Immature natural killer cell (primary cell): ENCODE results near the gene NUP62. TPM values are rescaled to one million over a fixed set of nuclear protein-coding genes. Genes with fewer than 3 reads are reported as not detected.

Experiments
- DNase-seq, 3 donors: peaks; one replicate each; pipeline ENCODE4 v3.0.0; 2022; ENCODE audit warnings: mixed read lengths in 1 of 3
- H3K27ac Mint-ChIP-seq, 6 donors: one replicate each; pipeline ENCODE4 v1.8.0; 2020; ENCODE audit warnings: mixed read lengths in 6 of 6, mild to moderate bottlenecking in 5 of 6, inconsistent platforms in 4 of 6, moderate library complexity in 3 of 6
- H3K27me3 Mint-ChIP-seq, 3 donors: one replicate each; pipeline ENCODE4 v1.8.0; 2020 to 2021; ENCODE audit warnings: low read depth in 3 of 3, mild to moderate bottlenecking in 3 of 3, mixed read lengths in 3 of 3, moderate library complexity in 3 of 3, inconsistent platforms in 1 of 3
- H3K36me3 Mint-ChIP-seq, 3 donors: one replicate each; pipeline ENCODE4 v1.8.0; 2020; ENCODE audit warnings: mixed read lengths in 3 of 3, inconsistent platforms in 2 of 3, mild to moderate bottlenecking in 2 of 3
- H3K4me1 Mint-ChIP-seq, 2 donors: one replicate each; pipeline ENCODE4 v1.8.0; 2020; ENCODE audit warnings: inconsistent platforms in 2 of 2, mild to moderate bottlenecking in 2 of 2, mixed read lengths in 2 of 2, moderate library complexity in 1 of 2
- H3K4me3 Mint-ChIP-seq, 5 donors: one replicate each; pipeline ENCODE4 v1.8.0; 2020; ENCODE audit warnings: mild to moderate bottlenecking in 5 of 5, mixed read lengths in 5 of 5, inconsistent platforms in 3 of 5, moderate library complexity in 3 of 5
- H3K9me3 Mint-ChIP-seq, 6 donors: one replicate each; pipeline ENCODE4 v1.8.0; 2020; ENCODE audit warnings: mild to moderate bottlenecking in 6 of 6, mixed read lengths in 6 of 6, inconsistent platforms in 4 of 6, moderate library complexity in 3 of 6
- polyA plus RNA-seq, 3 donors: library from polyadenylated mRNA; unstranded; fragments of 300-500 nt; fragmentation: Illumina TruSeq; gene quantifications; one replicate each; pipeline ENCODE4 v1.2.3, GENCODE V29; 2021

NUP62 gene
- polyA plus RNA-seq, 3 donors from 2014 or later = 21.8 to 67.1 (median 34.3) TPM

DNA sequence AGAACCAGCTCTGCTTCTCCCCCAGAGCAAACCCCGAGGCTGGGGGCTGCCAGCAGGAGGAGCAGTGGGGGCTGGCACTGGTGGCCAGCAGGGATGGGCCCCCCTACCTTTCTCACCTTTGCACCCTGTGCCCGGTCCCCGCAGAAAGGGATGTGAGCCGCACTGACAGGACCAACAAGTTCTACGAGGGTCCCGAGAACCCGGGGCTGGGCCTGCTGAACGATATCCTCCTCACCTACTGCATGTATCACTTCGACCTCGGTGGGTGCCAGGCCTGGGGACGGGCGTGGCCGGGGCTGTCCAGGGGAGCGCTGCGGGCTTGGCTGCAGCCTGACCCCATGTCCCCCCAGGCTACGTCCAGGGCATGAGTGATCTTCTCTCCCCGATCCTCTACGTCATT, 45.2 kb downstream of the NUP62 start:
- no peak overlapping the region for H3K4me3 Mint-ChIP-seq
- peaks cover 0 to 2% (median 2%) of the 10 kb centered on the region in 3 donors for H3K27me3 Mint-ChIP-seq
- peaks cover 1 to 2% of the 10 kb centered on the region in 2 donors for H3K4me1 Mint-ChIP-seq
- peaks cover 9 to 25% (median 12%) of the 10 kb centered on the region in 3 donors for H3K36me3 Mint-ChIP-seq
- H3K9me3 Mint-ChIP-seq = no peaks in the 10 kb centered on the region
- H3K27ac Mint-ChIP-seq = no peak overlapping the region
- no peak for DNase-seq

GRCh38 chr19:49883094-49883493, 46.2 kb downstream of the NUP62 start:
- H3K27me3 Mint-ChIP-seq = peaks cover 2% of the 10 kb centered on the region in 3 donors
- no peak for DNase-seq
- H3K9me3 Mint-ChIP-seq = no peaks in the 10 kb centered on the region
- H3K27ac Mint-ChIP-seq = no peak overlapping the region
- H3K4me3 Mint-ChIP-seq = no peak overlapping the region
- peaks cover 11 to 12% of the 10 kb centered on the region in 2 donors for H3K4me1 Mint-ChIP-seq
- peaks cover 9 to 28% (median 15%) of the 10 kb centered on the region in 3 donors for H3K36me3 Mint-ChIP-seq

GRCh38 chr19:49882643-49883042, 46.7 kb downstream of the NUP62 start:
- Mint-ChIP-seq H3K9me3 (no peaks in the 10 kb centered on the region), H3K27ac (no peak overlapping the region), H3K27me3 (peaks cover 2% of the 10 kb centered on the region in 3 donors), H3K4me1 (peaks cover 14 to 15% of the 10 kb centered on the region in 2 donors), H3K4me3 (no peak overlapping the region), H3K36me3 (peaks cover 9 to 28% (median 15%) of the 10 kb centered on the region in 3 donors)
- no peak for DNase-seq

- Mint-ChIP-seq H3K4me3 (no peak overlapping the region), H3K27me3 (peaks cover 2% of the 10 kb centered on the region in 3 donors), H3K9me3 (no peaks in the 10 kb centered on the region), H3K36me3 (peaks cover 9 to 28% (median 15%) of the 10 kb centered on the region in 3 donors), H3K4me1 (peaks cover 14 to 15% of the 10 kb centered on the region in 2 donors), H3K27ac (peak overlapping the region in 1 of 6 donors; percentile 43)
- DNase-seq = no peak
Measured at GRCh38 chr19:49881672-49882394, 47.5 kb downstream of the NUP62 start.

- H3K27me3 Mint-ChIP-seq = peaks cover 2% of the 10 kb centered on the region in 3 donors
- H3K4me1 Mint-ChIP-seq = peaks cover 14 to 15% of the 10 kb centered on the region in 2 donors
- no peak overlapping the region for H3K27ac Mint-ChIP-seq
- H3K36me3 Mint-ChIP-seq = peaks cover 9 to 28% (median 15%) of the 10 kb centered on the region in 3 donors
- DNase-seq = no peak
- no peaks in the 10 kb centered on the region for H3K9me3 Mint-ChIP-seq
- H3K4me3 Mint-ChIP-seq = no peak overlapping the region
Measured at GRCh38 chr19:49881186-49881585, 48.1 kb downstream of the NUP62 start.

- Mint-ChIP-seq H3K27ac (peak overlapping the region in 2 of 6 donors; percentile 30 to 34), H3K4me3 (peak overlapping the region in 2 of 5 donors; percentile 35 to 50), H3K4me1 (peaks cover 21 to 23% of the 10 kb centered on the region in 2 donors), H3K36me3 (peaks cover 9 to 26% (median 15%) of the 10 kb centered on the region in 3 donors), H3K27me3 (peaks cover 2% of the 10 kb centered on the region in 3 donors), H3K9me3 (no peaks in the 10 kb centered on the region)
- DNase-seq = no peak
Measured at GRCh38 chr19:49880162-49880869, 49.0 kb downstream of the NUP62 start.

GRCh38 chr19:49879243-49879963, 49.9 kb downstream of the NUP62 start:
- Mint-ChIP-seq H3K27me3 (peaks cover 2 to 3% (median 2%) of the 10 kb centered on the region in 3 donors), H3K36me3 (peaks cover 9 to 19% (median 10%) of the 10 kb centered on the region in 3 donors), H3K4me1 (peaks cover 23 to 29% of the 10 kb centered on the region in 2 donors), H3K27ac (peak overlapping the region in 2 of 6 donors; percentile 30 to 53), H3K9me3 (no peaks in the 10 kb centered on the region), H3K4me3 (peak overlapping the region in 2 of 5 donors; percentile 25 to 50)
- DNase-seq = no peak

GRCh38 chr19:49878744-49879070, 50.6 kb downstream of the NUP62 start:
- Mint-ChIP-seq H3K4me1 (peaks cover 23 to 29% of the 10 kb centered on the region in 2 donors), H3K9me3 (no peaks in the 10 kb centered on the region), H3K4me3 (peak overlapping the region in 2 of 5 donors; percentile 56 to 65), H3K36me3 (peaks cover 9 to 17% (median 10%) of the 10 kb centered on the region in 3 donors), H3K27ac (peak overlapping the region in 1 of 6 donors; percentile 53), H3K27me3 (peaks cover 2% of the 10 kb centered on the region in 3 donors)
- DNase-seq = no peak

GRCh38 chr19:49877879-49878743, 51.2 kb downstream of the NUP62 start:
- peaks cover 23 to 29% of the 10 kb centered on the region in 2 donors for H3K4me1 Mint-ChIP-seq
- H3K27ac Mint-ChIP-seq = no peak overlapping the region
- H3K4me3 Mint-ChIP-seq = no peak overlapping the region
- no peaks in the 10 kb centered on the region for H3K9me3 Mint-ChIP-seq
- H3K27me3 Mint-ChIP-seq = peaks cover 2% of the 10 kb centered on the region in 3 donors
- H3K36me3 Mint-ChIP-seq = peaks cover 4 to 13% (median 6%) of the 10 kb centered on the region in 3 donors
- DNase-seq = peak; percentile 96 to 98 (median 98)

DNA sequence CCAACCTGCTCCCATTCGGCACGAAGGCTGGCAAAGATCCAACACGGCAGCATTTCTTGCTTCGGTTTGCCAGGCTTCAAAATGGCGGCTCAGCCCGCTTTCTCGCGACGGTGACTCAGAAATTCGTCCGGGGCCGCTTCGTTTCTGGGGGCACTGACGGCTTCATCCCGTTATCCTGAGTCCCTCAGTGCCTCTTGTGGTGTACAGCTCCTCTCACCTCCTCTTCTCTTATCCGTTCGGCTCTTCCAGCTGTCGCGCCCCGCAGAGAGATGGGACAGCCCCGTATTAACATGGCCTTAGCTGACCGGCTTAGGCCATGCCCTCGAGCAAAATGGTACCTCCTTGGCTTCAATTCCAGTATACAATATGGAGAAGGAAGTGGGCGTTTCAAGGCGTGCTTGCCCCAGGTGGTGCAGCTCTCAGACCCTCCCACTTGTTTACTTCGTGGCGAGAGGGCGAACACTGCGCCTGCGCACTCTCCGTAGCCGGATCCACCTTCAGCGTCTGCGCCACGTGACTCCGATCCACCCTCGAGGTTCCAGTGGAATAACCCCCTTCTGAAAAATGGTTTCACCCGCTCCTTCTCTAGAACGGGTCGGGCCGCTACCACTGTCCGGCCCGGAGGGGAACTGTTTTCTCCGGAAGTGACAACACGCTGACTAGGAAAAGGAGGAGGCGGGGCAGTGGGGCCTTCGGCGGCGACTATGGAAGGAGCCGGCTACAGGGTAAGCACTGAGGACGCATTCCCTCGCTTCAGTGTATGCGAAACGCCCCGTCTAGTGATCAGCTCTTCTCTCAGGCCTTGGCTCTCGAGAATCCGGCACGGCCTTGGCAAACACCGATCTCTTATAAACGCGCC, 52.1 kb downstream of the NUP62 start, which contains the start of the genes AKT1S1 and TBC1D17:
AKT1S1 (minus strand) TSS at position 336 of the 859 bp plus-strand sequence. CDS start 4,060 bp downstream, outside the sequence.
TBC1D17 (plus strand) TSS at position 683 of the 859 bp plus-strand sequence; CDS start at position 705, 22 bp downstream.
- H3K4me3 Mint-ChIP-seq = no peak within 1 kb of the TSS
- H3K9me3 Mint-ChIP-seq = no peaks in the 10 kb centered on the region
- H3K27ac Mint-ChIP-seq = no peak within 1 kb of the TSS
- H3K27me3 Mint-ChIP-seq = peaks cover 2% of the 10 kb centered on the region in 3 donors
- H3K36me3 Mint-ChIP-seq = peaks cover 2 to 9% (median 5%) of the 10 kb centered on the region in 3 donors
- peak; percentile 99 to 100 (median 100) for DNase-seq
- peaks cover 23 to 29% of the 10 kb centered on the region in 2 donors for H3K4me1 Mint-ChIP-seq

GRCh38 chr19:49876422-49877019, 52.8 kb downstream of the NUP62 start:
- Mint-ChIP-seq H3K9me3 (no peaks in the 10 kb centered on the region), H3K4me3 (no peak overlapping the region), H3K4me1 (peaks cover 28 to 34% of the 10 kb centered on the region in 2 donors), H3K36me3 (peaks cover 0 to 6% (median 5%) of the 10 kb centered on the region in 3 donors), H3K27ac (no peak overlapping the region), H3K27me3 (peaks cover 2% of the 10 kb centered on the region in 3 donors)
- DNase-seq = peak; percentile 98 to 99 (median 99)
